ENCODE measurements around the gene RANBP1. TPM values are rescaled to one million over a fixed set of nuclear protein-coding genes. Genes with fewer than 3 reads are reported as not detected.

RANBP1 gene
- total RNA-seq, 6 donors from 2014 or later = 55.3 to 154 (median 87.8) TPM

DNA sequence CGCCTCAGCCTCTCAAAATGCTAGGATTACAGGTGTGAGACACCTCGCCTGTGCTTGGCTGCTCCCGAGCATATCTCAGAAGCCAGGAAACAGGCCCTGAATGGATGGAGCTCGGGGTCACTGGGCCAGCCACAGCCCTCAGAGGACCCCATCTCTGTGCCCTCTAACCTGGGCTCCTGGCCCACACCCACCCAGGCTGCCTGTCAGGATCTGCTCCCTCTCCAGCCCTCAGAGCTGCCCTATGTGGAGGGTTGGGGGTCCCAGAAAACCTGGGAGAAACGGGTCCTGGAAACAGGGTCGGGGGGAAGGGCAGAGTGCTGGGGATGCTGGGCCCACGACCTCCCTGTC lies 40.1 kb downstream of the RANBP1 start:
- peaks cover 0 to 9% (median 5%) of the 10 kb centered on the region in 4 donors for H3K4me1 ChIP-seq
- TF ChIP-seq EP300 (IDR thresholded peaks at IDR 0.05) (no peak), POLR2A (IDR thresholded peaks at IDR 0.05) (no peak), POLR2AphosphoS5 (IDR thresholded peaks at IDR 0.05) (no peak), CTCF (IDR thresholded peaks at IDR 0.05) (no peak)
- H3K9me3 ChIP-seq = no peaks in the 10 kb centered on the region
- ATAC-seq (ENCODE audit: low FRiP score in 2 of 2) = no peak
- 68 to 71% methylated on average over 4 to 7 of the region's 7 CpGs for WGBS, 2 donors
- no peak overlapping the region for H3K27ac ChIP-seq
- DNase-seq = peak in 1 of 2 donors; percentile 30
- no peak overlapping the region for H3K4me3 ChIP-seq
- H3K27me3 ChIP-seq = peaks cover 0 to 6% (median 0%) of the 10 kb centered on the region in 4 donors
- no peaks in the 10 kb centered on the region for H3K36me3 ChIP-seq

DNA sequence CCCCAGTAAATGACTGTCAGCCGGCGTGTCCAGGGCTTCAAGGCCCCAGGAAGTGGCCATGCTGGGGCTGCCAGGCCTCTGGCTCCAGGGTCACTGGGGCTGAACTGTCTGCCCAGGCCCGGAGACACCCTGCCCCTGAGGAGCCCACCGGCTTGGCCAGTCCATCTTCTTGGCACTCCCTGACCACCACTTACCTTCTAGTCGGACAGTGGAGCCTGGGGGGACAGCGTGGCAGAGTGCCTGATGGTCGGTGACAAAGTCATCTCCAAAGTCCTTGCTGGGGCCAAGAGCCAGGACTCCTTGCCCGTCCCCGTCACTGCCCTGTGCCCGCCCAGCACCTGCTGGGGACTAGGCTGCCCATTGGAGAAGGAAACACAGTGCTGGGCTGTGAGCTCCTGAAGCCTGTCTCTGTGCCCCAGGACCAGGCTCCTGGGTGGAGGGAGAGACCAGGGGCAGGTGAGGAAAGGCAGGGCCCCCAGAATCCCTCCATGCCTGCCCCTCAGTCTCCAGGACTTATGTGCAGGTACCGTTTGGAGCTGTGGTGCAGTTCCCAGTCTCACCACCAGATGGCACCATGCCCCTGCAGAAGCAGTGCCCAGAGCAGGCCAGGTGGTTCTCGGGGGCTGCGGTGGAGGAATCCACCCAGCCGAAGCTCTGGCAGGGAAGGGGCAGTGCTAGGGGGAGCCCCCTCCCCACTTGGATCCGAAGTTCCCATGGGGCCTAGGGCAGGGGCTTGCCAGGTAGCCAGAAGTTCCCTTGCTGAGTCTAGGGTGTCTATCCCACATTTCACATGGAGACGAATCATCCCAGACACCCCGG lies 40.9 kb downstream of the RANBP1 start:
- TF ChIP-seq CTCF (IDR thresholded peaks at IDR 0.05) (peak; percentile 95 to 100 (median 99)), POLR2A (IDR thresholded peaks at IDR 0.05) (no peak)
- Histone ChIP-seq H3K27ac (no peak overlapping the region), H3K4me3 (no peak overlapping the region), H3K27me3 (peaks cover 0 to 6% (median 0%) of the 10 kb centered on the region in 4 donors), H3K36me3 (no peaks in the 10 kb centered on the region), H3K9me3 (no peaks in the 10 kb centered on the region), H3K4me1 (peaks cover 0 to 9% (median 5%) of the 10 kb centered on the region in 4 donors)
- ATAC-seq (ENCODE audit: low FRiP score in 2 of 2) (peak; percentile 79 to 81), DNase-seq (peak; percentile 76 to 85)
- 50 to 54% methylated on average over 10 to 13 of the region's 17 CpGs for WGBS, 2 donors

- peak in 1 of 2 donors; percentile 58 for DNase-seq
- ATAC-seq (ENCODE audit: low FRiP score in 2 of 2) = no peak
- 59 to 76% methylated on average over 7 to 9 of the region's 15 CpGs for WGBS, 2 donors
Observed at GRCh38 chr22:20157430-20158183, 41.7 kb downstream of the RANBP1 start.

GRCh38 chr22:20158391-20159036 lies 42.6 kb downstream of the RANBP1 start:
- Histone ChIP-seq H3K36me3 (no peaks in the 10 kb centered on the region), H3K27me3 (peaks cover 0 to 6% (median 0%) of the 10 kb centered on the region in 4 donors), H3K4me3 (no peak overlapping the region), H3K27ac (no peak overlapping the region), H3K4me1 (peaks cover 0 to 9% (median 5%) of the 10 kb centered on the region in 4 donors), H3K9me3 (no peaks in the 10 kb centered on the region)
- peak in 1 of 2 donors; percentile 66 for DNase-seq
- TF ChIP-seq EP300 (IDR thresholded peaks at IDR 0.05) (no peak), CTCF (IDR thresholded peaks at IDR 0.05) (no peak), POLR2AphosphoS5 (IDR thresholded peaks at IDR 0.05) (no peak), POLR2A (IDR thresholded peaks at IDR 0.05) (no peak)
- ATAC-seq (ENCODE audit: low FRiP score in 2 of 2) = no peak
- 65 to 69% methylated on average over 5 to 9 of the region's 15 CpGs for WGBS, 2 donors

More at GRCh38 chr22:20157430-20158183, 41.7 kb downstream of the RANBP1 start:
- H3K9me3 ChIP-seq = no peaks in the 10 kb centered on the region
- no peak overlapping the region for H3K4me3 ChIP-seq
- no peaks in the 10 kb centered on the region for H3K36me3 ChIP-seq
- peaks cover 0 to 6% (median 0%) of the 10 kb centered on the region in 4 donors for H3K27me3 ChIP-seq
- no peak overlapping the region for H3K27ac ChIP-seq
- H3K4me1 ChIP-seq = peaks cover 0 to 9% (median 5%) of the 10 kb centered on the region in 4 donors
- TF ChIP-seq CTCF (IDR thresholded peaks at IDR 0.05) = no peak
- no peak for TF ChIP-seq POLR2AphosphoS5 (IDR thresholded peaks at IDR 0.05)
- no peak for TF ChIP-seq POLR2A (IDR thresholded peaks at IDR 0.05)
- no peak for TF ChIP-seq EP300 (IDR thresholded peaks at IDR 0.05)
